Measurements from ENCODE around the gene LRP5. TPM values are rescaled to one million over a fixed set of nuclear protein-coding genes. Genes with fewer than 3 reads are reported as not detected.
"Not testable (repeated sequence)": the region's sequence is repeated elsewhere in the genome, so short reads cannot be mapped to it uniquely, and the experiment has no call there.

Gene LRP5
- total and polyA plus RNA-seq, 3 donors from 2014 or later = 15.7 to 21.3 (median 20.6) TPM

DNA sequence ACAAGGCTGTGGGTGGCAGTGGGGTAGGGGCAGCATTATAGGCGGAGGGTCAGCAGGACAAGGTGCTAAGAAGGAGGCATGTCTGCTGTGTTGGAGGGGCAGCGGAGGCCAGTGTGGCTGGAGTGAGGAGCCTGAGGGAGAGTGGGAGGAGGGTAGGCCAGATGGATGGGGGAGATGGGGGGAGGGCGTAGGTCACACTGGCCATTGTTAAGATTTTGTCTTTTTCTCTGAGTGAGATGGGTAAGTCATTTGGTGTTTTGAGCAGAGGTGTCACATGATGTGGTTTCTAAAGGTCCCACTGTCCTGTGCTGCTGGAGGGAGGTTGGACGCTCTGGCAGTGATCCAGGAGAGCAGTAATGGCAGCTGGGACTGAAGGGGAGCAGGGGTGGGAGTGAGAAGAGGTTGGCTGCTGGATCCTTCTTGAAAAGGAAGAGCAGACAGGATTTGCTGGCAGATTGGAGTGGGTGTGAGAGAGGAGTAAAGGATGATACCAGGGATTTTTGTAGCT is 158.0 kb downstream of the LRP5 start:
- Histone ChIP-seq H3K9me3 (no peaks in the 10 kb centered on the region), H3K4me3 (no peak overlapping the region), H3K4me1 (peaks cover 32% of the 10 kb centered on the region), H3K27ac (no peak overlapping the region), H3K27me3 (no peaks in the 10 kb centered on the region), H3K36me3 (ENCODE audit: low read depth, missing control alignments) (no peaks in the 10 kb centered on the region)
- WGBS, 2 donors = 74 to 75% methylated on average over 4 of the region's 4 CpGs
- no peak for DNase-seq
- no peak for TF ChIP-seq POLR2A (IDR thresholded peaks at IDR 0.05)
- TF ChIP-seq CTCF (IDR thresholded peaks at IDR 0.05) = no peak
- intact Hi-C loops (cut with DNase I; ENCODE audit: low total_unique reads) = no loop called here

DNA sequence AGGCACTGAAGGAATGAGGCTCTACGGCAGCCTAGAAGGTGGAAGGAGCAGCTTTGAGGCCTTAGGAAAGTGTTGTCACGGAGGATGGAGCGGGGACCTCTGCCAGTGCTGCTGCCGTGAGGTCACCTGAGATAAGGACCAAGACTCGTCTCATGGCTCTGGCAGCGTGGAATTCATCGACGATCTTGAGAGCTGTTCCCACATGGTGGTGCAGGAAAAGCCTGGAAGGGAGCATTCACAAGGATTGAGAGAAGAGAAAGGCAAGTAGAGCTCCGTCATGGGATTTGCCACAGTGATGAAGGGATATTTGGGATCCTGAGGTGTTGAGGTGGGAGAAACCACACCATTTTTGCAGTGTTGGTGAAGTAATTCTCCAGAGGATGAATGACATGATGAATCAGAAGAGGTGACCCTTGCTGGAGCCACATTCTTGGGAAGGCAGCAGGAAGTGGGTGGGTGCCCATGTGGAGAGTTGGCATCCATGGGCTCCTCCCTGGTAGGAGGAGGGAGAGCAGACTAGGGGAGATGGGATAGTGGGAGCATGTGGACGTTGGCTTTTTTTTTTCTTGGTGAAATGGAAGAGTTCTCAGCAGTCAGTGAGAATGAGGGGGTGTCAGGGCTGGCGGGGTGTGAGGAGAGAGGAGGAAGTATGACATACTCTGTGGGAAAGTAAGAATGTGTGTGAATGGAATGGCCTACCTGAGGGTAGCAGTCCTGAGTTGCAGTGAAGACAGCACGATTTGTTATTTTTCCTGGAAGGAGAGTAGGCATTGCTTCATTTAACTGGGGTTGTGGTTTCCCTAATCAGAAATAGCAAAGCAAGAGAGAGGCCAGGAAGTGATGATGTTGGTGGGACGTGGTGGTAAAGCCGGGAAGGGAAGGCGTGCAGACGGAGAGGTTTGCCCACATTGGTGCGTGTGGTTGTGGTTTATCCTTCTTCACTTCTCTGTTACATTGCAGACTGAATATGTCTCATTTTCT is 159.3 kb downstream of the LRP5 start:
- 79 to 82% methylated on average over 17 of the region's 17 CpGs for WGBS, 2 donors
- intact Hi-C loops (cut with DNase I; ENCODE audit: low total_unique reads) = no loop called here
- TF ChIP-seq CTCF (IDR thresholded peaks at IDR 0.05) (no peak), POLR2A (IDR thresholded peaks at IDR 0.05) (no peak)
- Histone ChIP-seq H3K9me3 (no peaks in the 10 kb centered on the region), H3K27ac (no peak overlapping the region), H3K36me3 (ENCODE audit: low read depth, missing control alignments) (no peaks in the 10 kb centered on the region), H3K4me1 (peaks cover 24% of the 10 kb centered on the region), H3K27me3 (no peaks in the 10 kb centered on the region), H3K4me3 (no peak overlapping the region)
- DNase-seq = no peak

DNA sequence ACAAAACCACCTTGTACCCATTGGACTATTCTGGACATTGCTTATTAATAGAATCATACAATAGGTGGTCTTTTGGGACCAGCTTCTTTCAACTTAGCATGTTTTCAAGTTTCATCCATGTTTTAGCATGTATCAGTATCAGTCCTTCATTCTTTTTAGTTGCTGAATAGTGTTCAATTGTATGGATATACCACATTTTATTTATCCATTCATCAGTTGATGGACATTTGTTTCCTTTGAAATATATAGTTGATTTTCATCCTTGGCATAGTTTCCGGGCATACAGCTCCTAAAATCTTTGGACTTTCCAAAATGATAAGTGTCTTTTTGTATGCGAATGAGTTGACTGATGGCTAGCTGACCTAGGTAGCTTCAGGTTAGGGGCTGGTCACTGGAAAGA is 160.4 kb downstream of the LRP5 start:
- Histone ChIP-seq H3K9me3 (no peaks in the 10 kb centered on the region), H3K27ac (no peak overlapping the region), H3K36me3 (ENCODE audit: low read depth, missing control alignments) (no peaks in the 10 kb centered on the region), H3K27me3 (no peaks in the 10 kb centered on the region), H3K4me1 (peaks cover 24% of the 10 kb centered on the region), H3K4me3 (no peak overlapping the region)
- DNase-seq = no peak
- 95 to 98% methylated on average over 2 of the region's 2 CpGs for WGBS, 2 donors
- TF ChIP-seq POLR2A (IDR thresholded peaks at IDR 0.05) = no peak
- TF ChIP-seq CTCF (IDR thresholded peaks at IDR 0.05) = no peak
- intact Hi-C loops (cut with DNase I; ENCODE audit: low total_unique reads) = no loop called here

GRCh38 chr11:68473693-68474092 is 161.3 kb downstream of the LRP5 start:
- peaks cover 24% of the 10 kb centered on the region for H3K4me1 ChIP-seq
- no peak overlapping the region for H3K27ac ChIP-seq
- H3K36me3 ChIP-seq (ENCODE audit: low read depth, missing control alignments) = no peaks in the 10 kb centered on the region
- no peak for DNase-seq
- H3K27me3 ChIP-seq = no peaks in the 10 kb centered on the region
- H3K4me3 ChIP-seq = no peak overlapping the region
- 80 to 88% methylated on average over 1 of the region's 1 CpG for WGBS, 2 donors
- H3K9me3 ChIP-seq = no peaks in the 10 kb centered on the region
- intact Hi-C loops (cut with DNase I; ENCODE audit: low total_unique reads) = no loop called here
- TF ChIP-seq POLR2A (IDR thresholded peaks at IDR 0.05) (no peak), CTCF (IDR thresholded peaks at IDR 0.05) (no peak)

- H3K27me3 ChIP-seq; H3K4me3 ChIP-seq; intact Hi-C loops (cut with DNase I; ENCODE audit: low total_unique reads); DNase-seq; H3K9me3 ChIP-seq; H3K27ac ChIP-seq; H3K36me3 ChIP-seq (ENCODE audit: low read depth, missing control alignments): not testable (repeated sequence)
- 90% methylated on average over 18 of the region's 34 CpGs; no CpG with 5 or more reads in 1 of the 2 donors for WGBS, 2 donors
- peaks cover 16% of the 10 kb centered on the region for H3K4me1 ChIP-seq
Observed at GRCh38 chr11:68475626-68476025, 163.2 kb downstream of the LRP5 start.

Data from testis (tissue), 3 donors.